ENCODE results near the gene IPPK.

The IPPK gene

DNA sequence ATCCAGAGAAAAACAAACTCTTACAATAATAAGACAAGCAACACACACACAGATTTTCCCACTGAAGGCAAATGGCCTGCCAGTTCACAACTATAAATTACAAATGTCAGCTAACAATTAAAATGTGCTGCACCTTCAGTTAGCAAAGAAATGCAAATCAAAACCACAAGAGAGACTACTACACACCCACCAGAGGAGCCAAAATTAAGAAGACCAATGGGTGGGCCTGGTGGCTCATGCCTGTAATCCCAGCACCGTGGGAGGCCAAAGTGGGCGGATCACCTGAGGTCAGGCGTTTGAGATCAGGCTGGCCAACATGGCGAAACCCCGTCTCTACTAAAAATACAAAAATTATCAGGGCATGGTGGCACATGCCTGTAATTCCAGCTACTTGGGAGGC is 15.1 kb upstream of the IPPK start:
- DNase-seq: no peak

DNA sequence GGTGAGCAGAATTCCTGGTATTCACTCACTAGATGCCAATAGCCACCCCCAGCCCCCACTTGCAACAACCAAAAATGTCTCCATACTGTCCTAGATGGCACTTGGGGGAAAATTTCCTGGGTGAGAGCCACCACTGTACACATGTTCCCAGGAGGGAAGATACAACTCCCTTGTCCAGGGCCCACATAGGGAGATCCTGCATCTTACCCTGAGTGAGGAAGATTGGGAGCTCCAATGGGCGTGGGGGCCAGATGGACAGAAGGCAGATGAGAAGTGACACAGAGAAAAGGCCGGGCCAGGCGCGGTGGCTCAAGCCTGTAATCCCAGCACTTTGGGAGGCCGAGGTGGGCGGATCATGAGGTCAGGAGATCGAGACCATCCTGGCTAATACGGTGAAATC is 12.3 kb upstream of the IPPK start:
- DNase-seq: no peak

DNA sequence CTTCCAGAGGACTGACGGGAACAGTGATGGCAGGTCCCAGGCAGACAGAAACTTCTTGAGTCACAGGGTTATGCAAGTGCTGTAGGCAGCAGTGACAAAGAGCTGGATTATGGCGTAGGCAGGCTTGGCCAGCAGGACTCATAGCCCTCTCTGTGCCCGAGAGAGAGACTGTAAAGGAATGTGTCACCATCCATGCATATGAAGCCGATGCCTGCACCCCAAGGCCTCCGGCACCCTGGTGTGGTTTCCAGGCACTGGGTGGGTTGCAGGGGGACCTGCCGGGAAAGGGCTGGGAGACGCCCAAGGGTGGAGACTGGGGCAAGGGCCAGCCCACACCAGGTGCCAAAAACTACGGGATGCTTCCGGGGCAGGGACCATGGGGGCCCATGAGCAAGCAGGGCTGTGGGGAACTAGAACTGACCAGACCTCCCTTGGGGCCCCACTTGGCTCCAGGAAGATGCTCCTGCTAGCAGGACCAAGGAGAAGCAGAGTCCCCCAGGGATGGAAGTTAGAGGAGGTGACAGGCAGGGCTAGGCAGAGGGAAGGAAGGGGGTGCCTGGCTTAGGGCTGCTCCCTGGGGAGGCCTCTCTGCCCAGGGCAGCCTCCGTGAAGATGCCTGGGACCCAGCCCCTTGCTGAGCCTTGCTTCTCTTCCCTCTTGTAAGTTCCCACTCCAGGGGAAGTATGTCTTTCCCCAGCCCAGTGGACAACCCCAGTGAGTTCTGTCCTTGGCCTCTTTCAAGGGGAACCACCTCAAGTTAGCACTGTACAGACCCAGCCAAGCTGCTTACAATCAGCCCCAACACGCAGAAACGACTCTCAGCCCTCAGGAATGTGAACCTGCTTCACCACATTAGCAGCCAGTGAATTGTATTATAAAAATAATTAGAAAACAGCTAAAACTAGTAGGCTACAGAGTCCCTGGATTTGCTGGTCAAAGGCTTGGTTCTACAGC is 10.5 kb upstream of the IPPK start:
- DNase-seq: no peak

DNA sequence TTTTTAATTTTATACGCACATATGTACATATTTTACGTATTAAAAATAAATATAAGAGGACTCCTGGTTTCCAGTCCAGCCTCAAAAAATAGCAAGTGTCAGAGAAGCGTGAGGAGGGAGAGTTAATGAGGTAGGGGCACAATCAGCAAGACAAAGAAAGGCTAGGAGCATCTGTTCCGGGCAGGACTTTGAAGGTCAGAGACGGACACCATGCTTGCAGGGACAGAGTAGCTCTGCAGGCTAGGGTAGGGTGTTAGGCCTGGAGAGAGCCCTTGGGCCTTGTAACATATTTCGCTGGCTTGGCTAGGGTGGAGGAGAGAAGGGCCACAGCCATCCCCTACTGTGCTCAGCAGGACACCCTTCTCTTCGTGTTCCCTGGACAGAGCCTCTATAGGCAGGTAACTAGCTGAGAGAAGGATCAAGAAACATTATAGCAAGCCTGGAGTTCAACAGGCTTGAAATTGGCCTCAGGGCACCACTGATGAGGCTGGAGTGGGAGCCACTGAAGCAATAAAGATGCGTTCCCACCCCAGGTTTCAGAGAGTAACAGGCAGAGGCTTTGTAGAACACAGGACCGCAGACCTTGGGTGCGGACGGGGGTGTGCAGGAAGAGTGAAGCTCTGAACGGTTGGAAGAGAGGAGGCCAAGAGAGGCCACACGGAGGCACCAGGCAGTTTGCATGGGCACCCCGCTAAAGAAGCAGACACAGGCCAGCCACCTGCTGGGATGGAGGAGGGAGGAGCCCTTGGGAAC is 9.7 kb upstream of the IPPK start:
- no peak for DNase-seq

DNA sequence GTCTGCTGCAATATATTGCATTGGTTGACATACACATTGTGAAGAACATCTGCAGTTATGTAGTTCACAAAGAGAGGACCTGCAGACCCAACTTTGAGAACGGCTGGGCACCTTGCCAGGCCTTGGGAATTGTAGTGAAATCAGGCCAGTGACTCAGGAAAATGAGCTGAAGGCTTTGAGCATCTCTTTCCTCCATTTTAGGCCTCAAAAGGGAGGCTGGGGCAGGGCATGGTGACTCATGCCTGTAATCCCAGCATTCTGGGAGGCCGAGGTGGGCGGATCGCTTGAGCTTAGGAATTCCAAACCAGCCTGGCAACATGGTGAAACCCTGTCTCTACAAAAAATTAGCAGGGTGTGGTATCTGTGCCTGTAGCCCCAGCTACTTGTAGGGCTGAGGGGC is 1.4 kb upstream of the IPPK start:
- DNase-seq: no peak

DNA sequence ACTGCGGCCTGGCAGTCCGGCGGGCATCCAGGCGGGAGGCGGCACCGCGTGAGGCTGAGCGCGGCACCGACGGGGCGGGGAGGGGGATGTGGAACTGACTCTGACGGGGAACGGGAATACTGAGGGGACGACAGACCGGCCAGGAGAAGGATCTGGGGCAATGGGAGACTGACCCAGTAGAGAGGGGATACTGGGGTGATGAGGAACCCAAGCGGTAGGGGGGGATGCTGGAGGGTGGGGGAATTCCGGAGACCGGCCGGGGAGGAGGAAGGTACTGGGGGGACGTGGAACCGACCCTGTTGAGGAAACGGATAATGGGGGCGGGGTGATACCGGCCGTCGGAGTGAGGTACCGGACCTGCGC is 423 bp downstream of the IPPK start:
- no peak for DNase-seq

DNA sequence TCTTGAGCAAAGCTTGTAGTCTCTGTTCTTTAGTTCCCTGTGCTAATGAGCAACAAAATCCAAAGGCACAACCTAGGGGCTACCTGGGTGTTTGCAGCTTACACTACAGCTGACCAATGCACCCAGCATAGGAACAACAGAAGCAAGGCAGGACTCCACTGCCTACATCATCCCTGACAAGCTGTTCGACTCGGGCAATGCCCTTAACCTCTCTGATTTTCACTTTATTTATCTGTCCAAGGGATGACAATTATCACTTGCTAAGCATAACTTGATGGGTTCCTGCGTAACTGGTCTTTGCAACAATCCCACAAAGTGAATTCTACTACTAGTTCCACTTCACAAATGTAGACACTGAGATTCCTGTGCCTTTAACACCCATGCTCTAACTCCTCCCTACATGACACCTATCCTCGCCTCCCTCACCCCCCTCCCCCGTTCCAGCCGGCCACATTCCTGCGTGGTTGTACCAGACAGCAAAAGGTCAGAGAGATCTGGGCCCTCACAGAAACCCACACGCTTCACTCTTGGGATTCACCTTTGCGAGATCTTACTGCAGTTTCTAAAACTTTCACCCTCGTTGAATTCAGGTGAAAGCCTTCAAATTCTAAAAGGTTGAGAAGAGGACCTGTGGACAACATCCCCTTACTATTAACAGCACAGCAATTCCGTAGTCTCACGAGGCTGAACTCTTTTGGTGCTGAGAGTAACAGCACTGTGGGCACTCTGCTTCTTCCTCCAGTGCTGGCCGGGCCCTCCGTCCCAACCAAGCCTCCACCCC is 995 bp downstream of the IPPK start:
- no peak for DNase-seq

DNA sequence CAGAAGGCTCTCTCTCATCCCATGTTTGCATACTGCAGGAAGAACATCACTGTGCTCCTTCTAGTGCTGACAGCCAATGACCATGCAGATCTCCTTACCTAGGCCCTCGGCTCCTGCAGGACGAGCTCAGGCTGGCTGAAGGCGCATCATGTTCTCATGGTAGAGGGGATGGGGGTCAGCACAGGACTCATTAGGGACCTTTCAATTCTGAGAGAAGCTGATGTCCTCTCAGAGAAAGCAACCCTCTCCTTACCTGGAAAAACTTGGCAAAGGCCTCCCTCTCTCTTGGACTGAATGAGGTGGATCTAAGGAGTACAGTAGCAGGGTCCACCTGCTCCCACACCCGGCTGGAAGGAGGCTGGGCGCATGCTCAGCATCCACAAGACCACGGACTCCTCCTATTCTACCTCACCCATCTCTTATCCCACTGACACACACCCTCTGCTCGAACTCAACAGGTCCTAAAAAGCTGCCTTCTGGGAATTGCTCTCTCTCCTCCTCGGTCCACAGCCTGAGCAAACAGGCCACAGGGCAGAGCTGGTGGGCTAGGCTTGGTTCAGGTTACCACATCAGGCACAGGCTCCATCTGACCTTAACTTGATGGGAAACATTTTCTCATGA is 2.9 kb downstream of the IPPK start:
- DNase-seq: no peak

DNA sequence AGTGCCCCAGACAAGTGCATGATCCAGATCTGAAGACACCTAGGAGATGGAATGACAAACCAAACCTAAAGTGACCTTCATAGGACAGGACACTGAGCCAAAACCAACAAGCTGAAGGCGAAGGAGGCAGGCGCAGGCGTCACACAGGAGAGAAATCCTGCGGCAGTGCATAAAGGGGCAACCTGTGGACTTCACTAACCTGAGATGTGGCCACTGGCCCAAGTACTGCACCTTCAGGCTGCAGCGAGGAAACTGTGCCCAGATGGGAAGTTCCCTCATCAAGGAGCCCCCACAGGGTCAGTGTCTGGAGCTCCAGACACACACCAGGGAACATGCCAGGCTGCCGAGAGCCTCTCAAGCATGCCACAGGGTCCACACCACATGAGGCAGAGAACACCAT is 3.7 kb downstream of the IPPK start:
- no peak for DNase-seq

DNA sequence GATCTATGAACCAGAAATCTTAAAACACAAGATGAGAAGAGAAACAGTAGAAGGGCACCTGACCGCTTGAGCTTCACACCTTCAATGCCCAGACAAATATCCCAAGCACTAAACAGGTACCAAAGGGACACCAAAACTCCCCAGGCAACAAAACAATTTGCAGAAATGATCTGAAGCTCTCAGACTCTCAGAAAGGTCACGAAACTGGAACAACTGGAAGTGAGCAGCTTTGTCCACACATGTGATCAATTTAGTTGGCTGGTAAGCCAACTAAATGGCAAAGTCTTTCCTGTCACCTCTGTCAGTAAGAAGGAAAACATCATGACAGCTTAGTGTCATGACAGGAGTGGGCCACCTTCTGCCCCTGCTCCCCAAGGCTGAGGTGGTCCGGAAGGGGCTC is 4.1 kb downstream of the IPPK start:
- no peak for DNase-seq

DNA sequence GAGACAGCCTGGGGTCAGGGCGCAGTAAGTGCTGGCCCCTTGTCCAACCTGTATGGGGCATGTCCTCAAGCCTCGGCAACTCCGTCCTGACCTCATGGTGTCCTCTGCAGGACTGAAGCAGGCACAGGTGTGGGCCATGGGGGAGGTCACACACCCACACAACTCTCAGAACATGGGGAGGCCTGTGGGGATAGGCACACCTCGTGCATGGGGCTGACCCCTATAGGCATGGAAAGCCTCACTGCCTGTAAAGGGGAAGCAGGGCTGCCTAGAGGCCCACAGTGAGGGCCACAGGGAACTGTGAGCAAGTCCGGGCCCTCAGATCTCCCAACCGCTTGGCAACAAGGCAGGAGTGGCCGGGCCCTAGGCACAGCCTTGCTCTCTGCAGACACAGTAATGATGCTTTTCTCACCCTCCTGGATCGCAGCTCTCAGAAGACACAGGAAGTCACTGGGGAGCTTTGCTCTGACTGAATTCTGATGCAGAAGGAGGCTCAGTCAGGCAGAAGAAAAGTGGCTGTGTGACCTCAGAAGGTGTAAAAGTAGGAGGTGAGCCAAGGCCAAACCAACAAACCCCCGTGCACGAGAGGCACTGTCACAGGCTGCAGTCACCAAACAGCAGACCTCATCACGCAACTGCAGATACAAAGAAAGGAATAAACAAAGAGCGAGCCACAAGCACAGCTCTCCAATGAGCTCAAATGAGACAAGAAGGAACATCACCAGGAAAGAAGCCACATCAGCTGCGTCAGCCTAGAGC is 5.4 kb downstream of the IPPK start:
- DNase-seq: no peak

DNA sequence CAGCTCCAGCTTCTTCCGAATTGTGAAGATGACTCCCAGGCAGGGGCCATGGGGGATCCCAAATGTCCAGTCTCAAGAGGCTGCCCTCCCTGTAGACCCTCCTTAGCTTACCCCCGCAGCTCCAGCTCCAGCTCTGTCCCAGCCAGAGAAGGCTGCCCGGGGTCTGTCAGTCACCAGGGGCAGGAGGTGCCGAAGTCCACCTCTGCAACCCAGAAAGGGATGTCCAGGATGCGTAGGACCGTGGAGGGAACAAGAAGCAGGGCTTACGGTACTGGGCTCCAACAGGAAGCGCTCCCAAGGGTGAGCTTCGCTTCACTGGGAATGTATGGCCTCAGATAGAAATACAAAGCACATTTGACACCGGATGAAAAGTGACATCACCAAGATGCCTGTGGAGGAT is 6.0 kb downstream of the IPPK start:
- no peak for DNase-seq

DNA sequence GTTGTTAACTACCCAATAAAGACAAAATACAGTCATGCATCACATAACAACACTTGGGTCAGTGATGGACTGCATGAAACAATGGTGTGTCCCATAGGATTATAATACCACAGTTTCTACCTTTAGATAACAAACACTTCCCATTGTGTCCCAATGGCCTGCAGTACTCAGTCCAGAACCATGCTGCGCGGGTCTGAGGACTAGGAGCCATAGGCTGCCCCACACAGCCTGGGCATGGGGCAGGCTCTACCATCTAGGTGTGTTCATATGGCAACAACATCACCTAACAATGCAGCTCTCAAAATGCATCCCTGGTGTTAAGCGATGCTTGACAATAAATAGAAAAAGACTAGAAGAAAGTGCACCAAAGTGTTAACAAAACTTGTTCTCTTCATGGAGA is 6.8 kb downstream of the IPPK start:
- DNase-seq: no peak

DNA sequence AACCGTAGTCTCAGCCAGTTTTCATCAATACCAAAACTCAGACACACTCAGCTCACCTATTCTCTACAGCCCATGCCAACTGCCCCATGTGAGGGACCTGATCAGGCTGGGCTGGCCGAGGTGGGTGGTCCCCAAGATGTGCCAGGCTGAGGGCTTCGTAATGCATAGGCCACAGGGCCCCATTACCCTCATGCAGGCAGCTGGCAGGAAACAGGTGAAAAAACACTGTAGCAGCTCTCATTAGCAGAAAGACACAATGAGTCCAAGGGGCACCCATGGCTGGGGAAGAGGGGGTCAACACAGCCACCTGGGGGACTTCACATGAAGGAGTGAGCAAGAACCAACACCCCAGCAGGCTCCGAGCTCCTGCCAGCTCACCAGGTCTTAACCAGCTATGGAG is 8.2 kb downstream of the IPPK start:
- DNase-seq: no peak

DNA sequence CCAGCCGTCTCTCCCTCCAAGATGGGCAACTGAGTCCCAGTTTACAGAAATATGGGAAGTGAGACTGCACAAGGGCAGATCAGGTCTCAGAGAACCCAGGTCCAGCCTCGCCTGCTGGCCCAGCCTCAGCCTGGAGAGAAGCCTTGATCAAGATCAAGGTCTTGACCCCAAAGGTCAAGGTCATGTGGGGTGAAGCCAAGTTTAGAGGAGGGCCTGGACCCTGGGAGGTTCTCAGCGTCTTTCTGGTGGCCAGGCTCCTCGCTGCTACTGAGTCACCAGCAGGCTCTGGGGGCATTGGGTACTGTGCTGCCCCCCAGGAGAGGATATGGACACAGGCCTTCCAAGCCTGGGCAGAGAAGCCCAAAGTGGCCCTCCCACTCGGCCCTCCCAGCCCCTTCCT is 8.8 kb downstream of the IPPK start:
- DNase-seq: no peak

DNA sequence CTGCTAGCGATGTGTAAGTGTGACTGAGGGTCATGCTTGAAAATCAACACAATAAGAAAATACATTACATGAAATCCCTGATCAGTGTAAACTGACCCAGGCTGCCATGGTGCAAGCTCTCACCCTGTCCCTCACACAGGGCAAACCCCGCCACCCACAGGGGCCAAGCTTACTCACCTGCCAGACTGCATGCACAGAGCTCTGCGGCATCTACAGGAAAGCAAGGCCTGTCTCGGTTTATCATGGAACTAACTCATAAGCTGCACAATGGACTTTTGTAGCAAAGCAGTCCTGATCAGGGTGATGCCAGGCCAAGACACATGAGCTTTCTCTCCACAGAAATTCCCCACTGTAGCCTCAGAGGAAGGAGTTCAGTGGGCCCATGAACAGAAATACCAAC is 9.7 kb downstream of the IPPK start:
- no peak for DNase-seq

DNA sequence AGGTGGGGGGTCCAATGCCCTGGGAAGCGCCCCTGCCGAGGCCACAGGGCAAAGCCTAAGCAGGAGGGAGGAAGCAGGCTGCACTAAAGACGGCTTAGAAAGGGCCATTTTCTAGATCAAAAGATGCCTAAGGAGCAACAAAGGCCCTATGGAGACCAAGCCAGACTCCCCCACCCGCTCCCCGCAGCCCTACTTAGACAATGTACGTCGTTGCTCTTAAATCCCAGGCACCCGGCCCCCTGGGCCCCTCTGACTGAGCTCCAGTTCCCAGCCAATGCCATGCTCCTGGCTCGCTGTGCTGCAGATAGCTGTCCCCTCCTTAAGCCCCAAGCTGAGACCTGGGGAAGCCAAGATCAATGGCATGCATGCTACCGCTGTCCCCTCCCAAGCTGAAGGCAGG is 10.3 kb downstream of the IPPK start:
- DNase-seq: no peak

DNA sequence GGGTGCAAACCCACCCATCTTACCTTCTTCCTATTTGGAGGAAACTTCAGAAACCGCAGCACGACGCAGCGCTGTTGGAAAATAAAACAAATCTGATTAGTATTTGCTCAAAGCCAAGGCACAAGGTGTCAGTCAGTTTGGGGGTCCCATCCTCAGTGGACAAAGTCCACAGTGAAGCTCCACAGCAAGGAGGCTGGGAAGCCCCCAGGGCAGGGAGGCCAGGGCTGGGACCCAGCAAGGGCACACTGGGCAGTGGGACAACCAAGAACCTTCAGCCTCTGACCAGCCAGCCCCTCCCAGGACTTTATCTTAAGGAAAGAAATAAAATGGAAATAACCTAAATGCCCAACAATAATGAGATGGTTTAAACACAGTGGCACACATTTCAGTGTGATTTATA is 11.3 kb downstream of the IPPK start:
- no peak for DNase-seq

DNA sequence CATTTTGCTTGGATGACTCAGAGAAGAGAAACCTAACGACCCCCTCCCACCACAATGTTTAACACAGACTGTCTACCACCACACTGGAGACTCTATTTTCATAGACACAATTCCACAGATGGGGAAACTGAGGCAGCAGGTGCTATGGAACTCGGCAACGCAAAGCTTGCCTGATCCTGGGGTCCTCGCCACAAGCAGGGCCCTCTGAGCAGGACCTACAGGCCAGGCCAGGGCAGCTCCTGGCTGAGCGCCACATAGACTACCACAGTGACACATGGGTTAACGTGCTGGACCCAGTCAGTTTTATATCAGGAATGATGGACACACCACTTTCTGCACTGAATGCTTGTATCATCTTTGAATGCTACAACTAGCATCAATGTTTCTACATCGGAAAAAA is 11.8 kb downstream of the IPPK start:
- no peak for DNase-seq

DNA sequence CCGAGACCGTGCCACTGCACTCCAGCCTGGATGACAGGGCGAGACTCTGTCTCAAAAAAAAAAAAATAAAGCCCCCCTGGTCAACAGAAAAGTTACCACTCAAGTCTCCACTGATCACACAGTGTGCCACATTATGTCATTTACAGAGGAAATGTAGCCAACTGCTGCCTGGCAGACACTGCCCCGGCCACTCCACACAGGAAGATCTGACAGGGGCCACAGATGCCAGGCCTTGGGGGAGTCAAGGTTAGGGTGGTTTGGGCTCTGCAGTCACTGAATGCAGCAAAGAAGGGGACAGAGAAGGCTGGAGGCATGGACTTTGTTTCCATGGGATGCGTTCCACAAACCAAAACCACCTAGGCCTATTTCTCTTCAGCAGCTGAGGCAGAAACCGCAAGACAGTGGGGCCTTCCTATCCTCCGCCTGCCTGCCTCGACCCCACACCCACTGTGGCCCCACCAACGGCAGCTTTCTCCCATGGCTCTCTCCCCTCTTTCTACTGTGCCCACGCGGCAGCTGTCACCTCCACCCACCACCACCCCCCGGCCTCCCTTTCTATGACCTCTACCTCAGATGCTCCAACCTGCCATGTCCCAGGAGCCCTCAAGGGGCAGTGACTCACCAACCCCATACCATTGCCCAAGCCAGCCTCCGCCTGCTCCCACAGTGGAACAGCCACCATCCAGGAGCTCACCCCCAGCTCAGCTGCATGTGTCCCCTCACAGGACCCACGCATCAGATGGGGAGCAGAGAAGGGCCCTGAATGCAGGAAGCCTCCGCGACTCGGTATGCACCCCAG is 12.4 kb downstream of the IPPK start:
- DNase-seq: no peak

DNA sequence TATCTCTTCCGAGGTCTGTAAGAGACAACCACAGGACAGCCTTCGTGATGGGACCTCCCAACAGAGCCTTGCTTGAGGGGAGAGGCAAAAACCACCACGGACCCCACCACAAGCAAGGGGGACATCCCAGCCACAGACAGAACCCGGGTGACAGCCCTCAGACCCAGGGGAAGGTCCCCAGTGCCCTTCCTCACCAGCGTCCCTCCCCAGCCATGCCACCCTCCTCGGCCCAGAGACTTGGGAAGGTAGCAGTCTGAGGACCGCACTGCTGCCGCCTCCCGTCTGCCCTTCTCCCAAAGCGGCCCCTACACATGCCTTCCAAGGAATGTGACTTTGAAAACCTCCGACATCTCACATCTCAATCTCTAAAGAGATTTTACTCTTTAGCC is 13.4 kb downstream of the IPPK start:
- DNase-seq: no peak
